ENCODE measurements around the gene B4GAT1.

DNA sequence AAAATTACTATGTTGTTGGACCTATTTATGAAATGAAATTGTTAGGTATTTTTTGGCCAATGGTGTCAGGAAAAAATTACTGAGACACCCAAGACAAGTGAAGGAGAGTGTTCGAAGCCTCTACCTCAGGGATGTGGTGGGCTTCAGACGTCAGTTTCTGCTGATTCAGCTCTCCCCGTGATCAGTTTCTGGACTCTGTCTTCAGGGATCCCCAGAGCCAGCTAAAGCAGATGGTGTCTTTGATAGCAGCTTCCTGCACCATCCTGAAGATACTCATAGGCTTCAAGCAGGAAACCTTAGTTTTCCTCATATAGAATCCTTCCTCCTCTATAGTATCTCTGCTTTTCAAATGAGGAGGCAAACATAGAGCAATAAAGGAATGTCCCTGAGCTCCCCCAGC lies 38.0 kb downstream of the B4GAT1 start:
- TF ChIP-seq, protein P1, sequence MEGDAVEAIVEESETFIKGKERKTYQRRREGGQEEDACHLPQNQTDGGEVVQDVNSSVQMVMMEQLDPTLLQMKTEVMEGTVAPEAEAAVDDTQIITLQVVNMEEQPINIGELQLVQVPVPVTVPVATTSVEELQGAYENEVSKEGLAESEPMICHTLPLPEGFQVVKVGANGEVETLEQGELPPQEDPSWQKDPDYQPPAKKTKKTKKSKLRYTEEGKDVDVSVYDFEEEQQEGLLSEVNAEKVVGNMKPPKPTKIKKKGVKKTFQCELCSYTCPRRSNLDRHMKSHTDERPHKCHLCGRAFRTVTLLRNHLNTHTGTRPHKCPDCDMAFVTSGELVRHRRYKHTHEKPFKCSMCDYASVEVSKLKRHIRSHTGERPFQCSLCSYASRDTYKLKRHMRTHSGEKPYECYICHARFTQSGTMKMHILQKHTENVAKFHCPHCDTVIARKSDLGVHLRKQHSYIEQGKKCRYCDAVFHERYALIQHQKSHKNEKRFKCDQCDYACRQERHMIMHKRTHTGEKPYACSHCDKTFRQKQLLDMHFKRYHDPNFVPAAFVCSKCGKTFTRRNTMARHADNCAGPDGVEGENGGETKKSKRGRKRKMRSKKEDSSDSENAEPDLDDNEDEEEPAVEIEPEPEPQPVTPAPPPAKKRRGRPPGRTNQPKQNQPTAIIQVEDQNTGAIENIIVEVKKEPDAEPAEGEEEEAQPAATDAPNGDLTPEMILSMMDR (IDR thresholded peaks at IDR 0.05 in 2 of 3, conservative IDR thresholded peaks at IDR 0.05 in 1 of 3; ENCODE audit: borderline replicate concordance in 1 of 3, insufficient read depth in 1 of 3, low read depth in 2 of 3, low read length in 2 of 3): no peak
- TF ChIP-seq EGR1 (IDR thresholded peaks at IDR 0.05; ENCODE audit: low read depth) (no peak), EZH2 (IDR thresholded peaks at IDR 0.05) (no peak), YY1 (IDR thresholded peaks at IDR 0.05; ENCODE audit: extremely low read depth, insufficient replicate concordance, low read depth, low read length) (no peak), ELF1 (IDR thresholded peaks at IDR 0.05; ENCODE audit: borderline replicate concordance, low read depth) (no peak), CEBPB (IDR thresholded peaks at IDR 0.05; ENCODE audit: low read depth) (no peak), JUND (IDR thresholded peaks at IDR 0.05) (no peak), POLR2A (IDR thresholded peaks at IDR 0.05; ENCODE audit: borderline replicate concordance, extremely low read depth, insufficient read depth, insufficient read length) (no peak), EZH2phosphoT487 (IDR thresholded peaks at IDR 0.05; ENCODE audit: borderline replicate concordance) (no peak), ZNF274 (IDR thresholded peaks at IDR 0.05; ENCODE audit: low read depth, low read length) (no peak), POLR2AphosphoS5 (IDR thresholded peaks at IDR 0.05; ENCODE audit: low read depth, low read length) (no peak)
- TF ChIP-seq, protein P2, sequence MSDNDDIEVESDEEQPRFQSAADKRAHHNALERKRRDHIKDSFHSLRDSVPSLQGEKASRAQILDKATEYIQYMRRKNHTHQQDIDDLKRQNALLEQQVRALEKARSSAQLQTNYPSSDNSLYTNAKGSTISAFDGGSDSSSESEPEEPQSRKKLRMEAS (IDR thresholded peaks at IDR 0.05): no peak
